Measurements from ENCODE around the gene WDSUB1.

DNA sequence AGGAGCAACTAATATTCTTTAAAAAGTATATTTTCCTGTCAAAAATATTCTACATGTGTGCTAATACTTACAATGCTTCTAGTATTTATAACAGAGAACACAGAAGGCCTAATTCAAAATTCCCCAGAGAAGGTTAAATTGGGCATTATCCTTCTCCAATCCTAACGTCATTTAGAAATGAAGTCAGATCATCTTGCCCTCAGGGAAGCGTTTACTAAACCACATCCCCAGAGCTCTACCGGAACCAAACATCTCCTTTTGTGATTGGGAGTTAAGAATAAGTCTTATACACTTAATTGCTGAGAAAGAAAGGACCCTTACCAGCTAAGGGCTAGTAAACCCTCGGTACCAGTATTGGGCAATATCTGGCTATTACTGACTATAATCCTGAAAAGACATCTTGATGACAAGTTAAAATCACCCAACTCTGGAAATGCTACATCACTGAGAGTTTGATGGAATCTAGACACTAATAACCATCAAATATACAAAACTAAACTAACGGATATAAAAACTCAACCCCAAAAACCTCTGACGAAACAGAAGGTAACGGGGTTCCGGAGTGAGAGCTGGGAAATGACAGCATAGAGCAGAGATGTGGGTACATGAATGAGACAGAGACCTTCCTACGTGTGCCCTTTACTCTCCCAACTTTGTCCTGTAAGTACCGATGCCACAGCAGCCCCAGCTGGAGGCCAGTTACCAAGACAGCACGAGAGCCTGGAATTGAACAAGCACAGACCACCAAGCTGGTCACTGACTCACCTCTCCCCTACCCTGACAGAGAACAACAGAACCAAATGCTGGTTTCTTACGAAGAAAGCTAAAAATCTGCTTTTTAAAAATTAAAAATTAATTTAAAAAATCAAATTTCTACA, 35.0 kb downstream of the WDSUB1 start:
- TF ChIP-seq, protein P1, sequence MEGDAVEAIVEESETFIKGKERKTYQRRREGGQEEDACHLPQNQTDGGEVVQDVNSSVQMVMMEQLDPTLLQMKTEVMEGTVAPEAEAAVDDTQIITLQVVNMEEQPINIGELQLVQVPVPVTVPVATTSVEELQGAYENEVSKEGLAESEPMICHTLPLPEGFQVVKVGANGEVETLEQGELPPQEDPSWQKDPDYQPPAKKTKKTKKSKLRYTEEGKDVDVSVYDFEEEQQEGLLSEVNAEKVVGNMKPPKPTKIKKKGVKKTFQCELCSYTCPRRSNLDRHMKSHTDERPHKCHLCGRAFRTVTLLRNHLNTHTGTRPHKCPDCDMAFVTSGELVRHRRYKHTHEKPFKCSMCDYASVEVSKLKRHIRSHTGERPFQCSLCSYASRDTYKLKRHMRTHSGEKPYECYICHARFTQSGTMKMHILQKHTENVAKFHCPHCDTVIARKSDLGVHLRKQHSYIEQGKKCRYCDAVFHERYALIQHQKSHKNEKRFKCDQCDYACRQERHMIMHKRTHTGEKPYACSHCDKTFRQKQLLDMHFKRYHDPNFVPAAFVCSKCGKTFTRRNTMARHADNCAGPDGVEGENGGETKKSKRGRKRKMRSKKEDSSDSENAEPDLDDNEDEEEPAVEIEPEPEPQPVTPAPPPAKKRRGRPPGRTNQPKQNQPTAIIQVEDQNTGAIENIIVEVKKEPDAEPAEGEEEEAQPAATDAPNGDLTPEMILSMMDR (IDR thresholded peaks at IDR 0.05; ENCODE audit: extremely low read depth in 1 of 2, insufficient read depth in 1 of 2, low read depth in 1 of 2, low read length in 2 of 2) = no peak
- no peak for TF ChIP-seq POLR2AphosphoS5 (IDR thresholded peaks at IDR 0.05; ENCODE audit: insufficient read depth, low read depth, low read length)
- no peak for TF ChIP-seq POLR2A (IDR thresholded peaks at IDR 0.05; ENCODE audit: low read depth, low read length)
- TF ChIP-seq MYC (IDR thresholded peaks at IDR 0.05; ENCODE audit: low read depth, low read length) = no peak
- TF ChIP-seq EZH2 (IDR thresholded peaks at IDR 0.05; ENCODE audit: borderline replicate concordance, low read depth, low read length, severe bottlenecking) = no peak
